WTC11 (cell line): ENCODE results near the gene SDC4.

ENCODE experiments used
- AFF4 ChIP-seq: sonication (generic); formaldehyde crosslinking; IDR thresholded peaks from 2 replicates; pipeline ENCODE4 v1.8.1; 2023; ENCODE audit warnings: mild to moderate bottlenecking, missing genetic modification reagents, borderline replicate concordance
- CTCF ChIP-seq: fragments of 200-600 bp; IDR thresholded peaks from 2 replicates; pipeline ENCODE4 v1.8.0; 2022; ENCODE audit warnings: antibody characterized with exemption
- EMX1 ChIP-seq: fragments of 250-450 bp; sonication (Bioruptor Pico); IDR thresholded peaks from 2 replicates; pipeline ENCODE4 v1.8.0; 2021; ENCODE audit warnings: mild to moderate bottlenecking
- RELA ChIP-seq: sonication (generic); formaldehyde crosslinking; IDR thresholded peaks from 2 replicates; pipeline ENCODE4 v1.8.1; 2022; ENCODE audit warnings: missing genetic modification reagents, mild to moderate bottlenecking, borderline replicate concordance
- SP1 ChIP-seq: sonication (generic); formaldehyde crosslinking; conservative IDR thresholded peaks from 2 replicates; pipeline ENCODE4 v1.8.1; 2022; ENCODE audit warnings: missing genetic modification reagents
- USF2 ChIP-seq: sonication (generic); formaldehyde crosslinking; IDR thresholded peaks from 2 replicates; pipeline ENCODE4 v1.8.1; 2023; ENCODE audit warnings: mild to moderate bottlenecking, missing genetic modification reagents, moderate library complexity
- ZBTB21 ChIP-seq: sonication (generic); formaldehyde crosslinking; IDR thresholded peaks from 2 replicates; pipeline ENCODE4 v1.8.1; 2023; ENCODE audit warnings: mild to moderate bottlenecking, missing genetic modification reagents, borderline replicate concordance

GRCh38 chr20:45362804-45363610 is 14.8 kb upstream of the SDC4 start, which contains the start of gene SYS1:
- TF ChIP-seq USF2 (CRISPR knock-in tag): no peak
- no peak for TF ChIP-seq ZBTB21
- no peak; the same call in 1 of the 2 replicates for TF ChIP-seq RELA (CRISPR knock-in tag)
- TF ChIP-seq SP1 (CRISPR knock-in tag): peak; percentile 85
- TF ChIP-seq CTCF: peak; percentile 77
- TF ChIP-seq AFF4 (CRISPR knock-in tag): no peak
- no peak for TF ChIP-seq EMX1
